Measurements from ENCODE around the gene ADRA1B.

- TF ChIP-seq CTCF (conservative IDR thresholded peaks at IDR 0.05; ENCODE audit: low read depth, low read length) (no peak), EZH2phosphoT487 (IDR thresholded peaks at IDR 0.05; ENCODE audit: borderline replicate concordance, low read length) (no peak)
These were observed 1.7 kb downstream of the ADRA1B start for GRCh38 chr5:159917994-159918393.
